HG02798 (cell line): ENCODE measurements around the gene WDR81.
"Not testable (repeated sequence)": the region's sequence is repeated elsewhere in the genome, so short reads cannot be mapped to it uniquely, and the experiment has no call there.

Source experiments
- ATAC-seq: cut with Tn5 transposase; IDR thresholded peaks from one replicate; pipeline ENCODE4 v1.9.1; 2021; ENCODE audit warnings: mild to moderate bottlenecking; ENCODE audit not compliant: unreplicated experiment, poor library complexity

Gene WDR81

DNA sequence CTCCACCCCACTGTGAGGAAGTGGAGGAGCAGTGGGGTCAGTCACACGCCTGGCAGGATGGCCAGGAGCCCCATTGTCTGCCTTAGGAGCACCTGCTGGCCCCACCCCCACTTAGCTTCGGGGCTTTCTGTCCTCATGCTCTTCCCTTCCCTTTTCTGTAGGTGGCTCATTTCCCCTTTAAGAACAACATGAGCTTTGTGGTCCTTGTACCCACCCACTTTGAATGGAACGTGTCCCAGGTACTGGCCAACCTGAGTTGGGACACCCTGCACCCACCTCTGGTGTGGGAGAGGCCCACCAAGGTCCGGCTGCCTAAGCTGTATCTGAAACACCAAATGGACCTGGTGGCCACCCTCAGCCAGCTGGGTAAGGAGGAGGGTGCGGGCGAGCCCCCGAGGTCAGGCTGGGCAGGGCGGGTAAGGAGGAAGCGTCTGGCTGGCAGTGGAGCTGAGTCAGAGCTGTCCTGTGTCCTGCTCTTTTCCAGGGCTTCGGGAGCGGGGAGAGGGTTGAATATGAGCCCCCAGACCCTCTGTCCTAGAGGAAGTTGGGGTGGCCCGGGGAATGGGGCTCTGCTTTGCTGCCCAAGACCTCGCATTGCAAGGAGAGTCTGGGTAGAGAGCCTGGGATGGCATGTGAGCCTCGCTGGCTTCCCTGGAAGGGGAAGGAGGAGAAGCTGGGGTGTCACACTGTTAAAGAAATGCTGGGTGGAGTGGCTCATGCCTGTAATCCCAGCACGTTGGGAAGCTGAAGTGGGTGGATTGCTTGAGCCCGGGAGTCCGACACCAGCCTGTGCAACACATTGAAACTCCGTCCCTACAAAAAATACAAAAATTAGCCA lies 28.1 kb downstream of the WDR81 start:
- ATAC-seq: no peak

DNA sequence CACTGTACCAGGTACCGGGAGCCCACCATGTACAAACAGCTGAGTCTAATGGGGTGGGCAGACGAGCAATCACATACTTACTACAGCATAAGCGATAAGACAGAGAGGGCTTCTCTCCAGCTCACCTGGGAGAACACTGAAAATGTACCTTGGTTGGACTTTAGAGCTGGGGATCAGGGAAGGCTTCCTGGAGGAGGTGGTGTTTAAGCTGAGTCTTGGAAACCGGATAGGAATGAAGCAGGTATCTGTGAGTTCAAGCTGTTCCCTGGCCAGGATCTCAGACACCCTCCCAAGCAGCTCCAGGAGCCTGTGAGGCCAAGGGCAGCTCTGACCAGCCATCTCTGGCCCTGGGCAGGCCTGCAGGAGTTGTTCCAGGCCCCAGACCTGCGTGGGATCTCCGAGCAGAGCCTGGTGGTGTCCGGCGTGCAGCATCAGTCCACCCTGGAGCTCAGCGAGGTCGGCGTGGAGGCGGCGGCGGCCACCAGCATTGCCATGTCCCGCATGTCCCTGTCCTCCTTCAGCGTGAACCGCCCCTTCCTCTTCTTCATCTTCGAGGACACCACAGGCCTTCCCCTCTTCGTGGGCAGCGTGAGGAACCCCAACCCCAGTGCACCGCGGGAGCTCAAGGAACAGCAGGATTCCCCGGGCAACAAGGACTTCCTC lies 29.4 kb downstream of the WDR81 start:
- no peak for ATAC-seq

DNA sequence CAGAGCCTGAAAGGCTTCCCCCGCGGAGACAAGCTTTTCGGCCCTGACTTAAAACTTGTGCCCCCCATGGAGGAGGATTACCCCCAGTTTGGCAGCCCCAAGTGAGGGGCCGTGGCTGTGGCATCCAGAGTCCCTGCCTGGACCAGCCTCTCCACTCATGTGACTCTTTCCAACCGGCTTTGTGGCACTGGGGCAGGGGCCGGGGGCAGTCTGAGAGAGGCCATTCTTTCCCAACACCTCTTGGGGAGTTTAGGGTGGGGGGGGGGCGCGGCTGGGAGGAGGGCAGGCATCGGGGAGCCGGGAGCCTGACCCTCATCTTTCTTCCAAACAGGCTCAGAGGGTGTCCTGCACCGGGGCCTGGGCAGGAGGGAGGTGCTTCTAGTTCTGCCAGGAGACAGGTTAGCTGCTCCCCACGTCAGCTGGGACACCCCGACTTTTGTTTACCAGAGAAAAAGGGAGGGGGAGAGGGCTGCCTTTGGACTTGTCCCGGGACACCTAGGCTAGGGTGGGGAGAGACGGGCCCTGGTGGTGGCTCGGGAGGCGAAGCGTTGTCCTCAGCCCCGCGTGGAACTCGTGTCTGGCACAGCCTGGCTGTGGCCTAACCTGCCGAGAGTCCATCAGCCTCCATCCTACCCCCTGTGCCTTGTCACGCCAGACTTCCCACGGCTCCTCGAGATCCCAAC lies 30.1 kb downstream of the WDR81 start:
- no peak for ATAC-seq

DNA sequence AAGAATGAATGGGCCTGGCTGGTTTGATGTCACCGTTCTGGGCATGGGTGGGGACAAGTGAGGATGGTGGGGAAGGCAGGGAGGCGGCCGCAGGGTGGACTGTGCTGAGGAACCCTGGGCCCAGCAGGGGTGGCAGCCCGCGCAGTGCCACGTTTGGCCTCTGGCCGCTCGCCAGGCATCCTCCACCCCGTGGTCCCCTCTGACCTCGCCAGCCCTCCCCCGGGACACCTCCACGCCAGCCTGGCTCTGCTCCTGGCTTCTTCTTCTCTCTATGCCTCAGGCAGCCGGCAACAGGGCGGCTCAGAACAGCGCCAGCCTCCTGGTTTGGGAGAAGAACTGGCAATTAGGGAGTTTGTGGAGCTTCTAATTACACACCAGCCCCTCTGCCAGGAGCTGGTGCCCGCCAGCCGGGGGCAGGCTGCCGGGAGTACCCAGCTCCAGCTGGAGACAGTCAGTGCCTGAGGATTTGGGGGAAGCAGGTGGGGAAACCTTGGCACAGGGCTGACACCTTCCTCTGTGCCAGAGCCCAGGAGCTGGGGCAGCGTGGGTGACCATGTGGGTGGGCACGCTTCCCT lies 30.8 kb downstream of the WDR81 start:
- no peak for ATAC-seq

DNA sequence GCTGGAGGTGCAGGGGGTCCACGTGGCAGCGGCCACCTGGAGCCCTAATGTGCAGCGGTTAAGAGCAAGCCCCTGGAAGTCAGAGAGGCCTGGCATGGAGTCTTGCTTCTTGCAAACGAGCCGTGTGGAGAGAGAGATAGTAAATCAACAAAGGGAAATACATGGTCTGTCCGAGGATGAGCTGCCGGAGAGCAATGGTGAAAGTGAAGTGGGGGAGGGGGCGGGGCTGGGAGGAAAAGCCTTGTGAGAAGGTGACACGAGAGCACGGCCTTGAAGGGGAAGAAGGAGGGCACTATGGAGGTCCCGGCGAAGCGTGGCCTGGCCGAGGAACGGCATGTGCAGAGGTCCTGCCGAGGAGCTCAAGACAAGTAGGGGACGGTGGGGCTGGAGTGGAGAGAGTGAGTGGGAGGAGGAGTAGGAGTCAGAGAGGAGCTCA lies 31.3 kb downstream of the WDR81 start:
- no peak for ATAC-seq

DNA sequence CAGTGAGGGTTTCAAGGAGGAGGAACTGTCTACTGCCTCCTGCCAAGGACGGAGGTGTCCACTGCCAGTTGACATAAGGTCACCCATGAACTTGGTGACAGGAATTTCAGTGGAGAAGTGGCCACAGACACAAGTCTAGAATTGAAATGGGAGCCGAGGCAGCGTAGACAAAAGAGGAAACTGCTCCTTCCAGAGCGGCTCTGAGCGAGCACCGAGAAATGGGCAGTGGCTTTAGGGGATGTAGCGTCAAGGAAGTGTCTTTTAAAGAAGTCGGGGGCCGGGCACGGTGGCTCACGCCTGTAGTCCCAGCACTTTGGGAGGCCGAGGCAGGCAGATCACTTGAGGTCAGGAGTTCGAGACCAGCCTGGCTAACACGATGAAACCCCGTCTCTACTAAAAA lies 34.3 kb downstream of the WDR81 start:
- no peak for ATAC-seq

DNA sequence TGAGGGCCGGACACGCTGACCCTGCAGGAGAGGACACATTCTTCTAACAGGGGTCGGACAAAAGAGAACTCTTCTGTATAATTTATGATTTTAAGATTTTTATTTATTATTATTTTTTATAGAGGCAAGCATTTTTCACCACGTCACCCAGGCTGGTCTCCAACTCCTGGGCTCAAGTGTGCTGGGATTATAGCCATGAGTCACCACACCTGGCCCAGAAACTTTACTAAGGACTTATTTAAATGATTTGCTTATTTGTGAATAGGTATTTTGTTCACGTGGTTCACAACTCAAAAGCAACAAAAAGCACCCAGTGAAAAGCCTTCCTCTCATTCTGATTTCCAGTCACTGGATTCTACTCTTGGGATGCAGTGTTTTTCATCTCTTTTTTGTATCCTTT lies 35.0 kb downstream of the WDR81 start:
- no peak for ATAC-seq

DNA sequence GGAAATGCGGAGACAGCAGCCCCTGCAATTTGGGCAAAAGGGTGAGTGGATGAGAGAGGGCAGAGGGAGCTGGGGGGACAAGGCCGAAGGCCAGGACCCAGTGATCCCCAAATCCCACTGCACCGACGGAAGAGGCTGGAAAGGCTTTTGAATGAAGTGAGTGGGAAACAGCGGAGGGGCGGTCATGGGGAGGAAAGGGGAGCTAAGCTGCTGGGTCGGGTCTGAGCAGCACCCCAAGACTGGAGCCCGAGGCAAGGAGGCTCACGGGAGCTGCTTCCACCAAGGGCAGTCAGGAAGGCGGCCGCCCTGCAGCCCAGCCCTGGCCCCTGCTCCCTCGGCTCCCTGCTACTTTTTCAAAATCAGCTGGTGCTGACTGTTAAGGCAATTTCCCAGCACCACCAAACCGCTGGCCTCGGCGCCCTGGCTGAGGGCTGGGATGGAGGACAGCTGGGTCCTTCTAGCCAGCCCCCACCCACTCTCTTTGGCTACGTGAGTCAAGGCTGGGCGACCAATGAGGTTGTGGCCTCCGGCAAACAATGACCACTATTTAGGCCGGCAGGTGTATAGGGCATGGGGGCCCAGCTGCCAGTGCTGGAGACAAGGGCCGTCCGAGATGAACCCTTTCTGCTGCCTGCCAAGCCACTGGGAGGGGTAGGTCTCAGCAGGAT lies 37.9 kb downstream of the WDR81 start:
- no peak for ATAC-seq

DNA sequence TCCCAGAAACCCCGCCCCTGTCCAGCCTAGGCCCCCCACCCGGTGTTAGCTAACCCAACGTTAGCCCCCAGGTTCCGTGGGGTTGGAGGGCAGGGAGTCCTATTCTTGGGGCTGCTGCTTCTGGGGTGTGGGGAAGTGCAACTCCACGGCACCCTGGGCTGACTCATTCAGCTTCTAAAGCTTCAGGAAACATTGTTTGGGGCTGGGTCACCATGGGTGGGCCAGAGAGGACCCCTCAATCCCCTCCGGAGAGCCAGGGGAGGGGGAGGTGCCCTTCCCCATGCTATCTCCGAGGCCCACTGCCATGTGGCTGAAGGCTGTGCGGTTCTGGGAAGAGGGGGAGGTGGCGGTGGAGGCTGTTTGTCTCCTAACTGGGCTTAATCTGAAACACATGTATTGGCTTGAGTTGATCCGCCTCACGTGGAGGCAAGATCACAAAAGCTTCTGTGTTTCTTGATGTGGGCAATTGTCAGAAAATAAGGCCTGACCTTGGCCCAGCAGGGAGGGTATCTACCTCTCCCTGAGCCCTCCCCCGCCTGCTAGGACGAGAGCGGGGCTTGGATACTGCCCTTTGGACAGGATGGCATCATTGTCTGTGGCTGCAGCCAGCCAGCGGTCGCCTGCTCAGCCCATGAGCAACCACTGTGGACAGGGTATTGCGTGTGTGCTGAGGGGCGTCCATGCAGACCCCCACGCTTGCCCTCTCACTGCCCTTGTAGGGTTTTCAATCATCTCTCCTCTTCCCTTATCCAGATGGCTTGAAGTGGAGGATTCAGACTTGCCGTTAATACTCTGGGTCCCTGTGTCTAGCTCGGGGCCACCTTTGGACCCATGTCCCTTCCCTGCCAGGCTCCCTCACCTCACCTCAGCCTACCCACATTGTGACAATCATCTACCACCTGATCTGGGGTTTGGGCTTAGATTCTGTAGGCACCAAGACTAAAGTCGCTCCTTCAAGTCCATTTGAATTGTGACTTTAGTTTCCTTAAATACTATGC lies 38.7 kb downstream of the WDR81 start:
- no peak for ATAC-seq

DNA sequence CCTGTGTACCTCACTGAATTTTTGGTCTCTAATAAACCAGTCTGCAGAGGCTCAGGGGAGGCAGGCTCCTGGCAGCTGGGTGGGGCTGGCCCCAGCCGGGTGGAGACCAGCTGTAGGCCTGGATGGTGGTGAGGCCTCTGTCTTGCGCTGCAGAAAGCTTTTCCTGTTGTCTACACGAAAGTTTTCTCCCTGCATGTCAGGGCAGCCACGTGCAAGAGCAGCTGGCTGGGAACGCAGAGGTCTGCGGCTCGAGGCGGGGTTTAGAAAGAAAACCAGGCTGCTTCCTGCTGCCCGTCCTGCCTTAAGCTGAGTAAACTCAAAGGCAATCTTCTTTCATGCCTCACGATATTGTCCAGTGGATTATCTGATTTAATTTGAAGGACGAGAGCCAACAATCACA lies 39.8 kb downstream of the WDR81 start:
- no peak for ATAC-seq

DNA sequence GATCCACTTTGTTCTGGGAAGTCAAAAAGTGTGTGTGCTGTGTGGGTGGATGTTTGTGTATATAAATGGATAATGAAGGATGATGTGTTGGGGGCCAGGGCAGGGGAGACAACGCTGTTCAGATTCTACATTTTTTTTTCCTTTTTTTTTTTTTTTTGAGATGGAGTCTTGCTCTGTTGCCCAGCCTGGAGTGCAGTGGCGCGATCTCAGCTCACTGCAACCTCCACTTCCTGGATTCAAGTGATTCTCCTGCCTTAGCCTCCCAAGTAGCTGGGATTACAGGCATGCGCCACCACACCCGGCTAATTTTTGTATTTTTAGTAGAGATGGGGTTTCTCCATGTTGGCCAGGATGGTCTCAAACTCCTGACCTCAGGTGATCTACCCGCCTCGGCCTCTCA lies 40.2 kb downstream of the WDR81 start:
- not testable (repeated sequence) for ATAC-seq

DNA sequence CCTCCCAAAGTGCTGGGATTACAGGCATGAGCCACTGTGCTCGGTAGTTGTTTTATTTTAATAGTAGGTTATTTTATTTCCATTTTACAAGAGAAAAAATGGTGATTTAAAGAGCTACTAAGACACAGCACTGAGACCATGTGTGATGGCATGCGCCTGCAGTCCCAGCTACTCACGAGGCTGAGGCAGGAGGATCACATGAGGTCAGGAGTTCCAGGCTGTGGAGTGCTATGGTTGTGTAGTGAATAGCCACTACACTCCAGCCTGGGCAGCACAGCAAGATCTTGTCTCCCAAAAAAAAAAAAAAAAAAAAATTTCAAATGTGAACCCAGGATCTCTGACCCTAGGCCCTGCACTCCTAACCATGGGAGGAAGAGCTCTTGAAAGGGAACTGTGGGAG lies 41.1 kb downstream of the WDR81 start:
- ATAC-seq: no peak

DNA sequence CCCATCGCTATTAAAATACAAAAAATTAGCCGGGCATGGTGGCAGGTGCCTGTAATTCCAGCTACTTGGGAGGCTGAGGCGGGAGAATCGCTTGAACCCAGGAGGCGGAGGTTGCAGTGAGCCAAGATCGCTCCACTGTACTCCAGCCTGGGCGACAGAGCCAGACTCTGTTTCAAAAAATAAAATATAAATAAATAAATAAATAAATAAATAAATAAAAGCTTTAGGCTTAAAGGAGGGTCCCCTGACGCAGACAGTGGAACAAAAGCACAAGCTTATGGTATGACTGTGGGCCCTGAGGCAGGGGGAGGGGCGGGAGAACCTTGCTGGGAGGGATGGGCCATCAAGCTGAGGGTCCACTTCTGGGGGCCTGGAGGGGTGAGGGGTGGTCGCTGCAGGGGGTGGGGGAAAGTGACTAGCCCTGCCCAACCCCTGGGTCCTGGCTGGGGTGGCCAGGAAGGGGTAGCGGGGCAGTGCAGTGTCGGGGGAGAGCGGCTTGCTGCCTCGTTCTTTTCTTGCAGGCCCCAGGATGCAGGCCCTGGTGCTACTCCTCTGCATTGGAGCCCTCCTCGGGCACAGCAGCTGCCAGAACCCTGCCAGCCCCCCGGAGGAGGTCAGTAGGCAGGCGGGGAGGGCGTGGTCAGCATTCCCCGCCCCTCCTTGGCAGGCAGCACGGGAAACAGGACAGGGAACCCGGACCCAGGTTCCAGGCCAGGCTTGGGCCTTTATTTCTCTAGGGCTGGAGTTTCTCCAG lies 42.1 kb downstream of the WDR81 start:
- no peak for ATAC-seq

DNA sequence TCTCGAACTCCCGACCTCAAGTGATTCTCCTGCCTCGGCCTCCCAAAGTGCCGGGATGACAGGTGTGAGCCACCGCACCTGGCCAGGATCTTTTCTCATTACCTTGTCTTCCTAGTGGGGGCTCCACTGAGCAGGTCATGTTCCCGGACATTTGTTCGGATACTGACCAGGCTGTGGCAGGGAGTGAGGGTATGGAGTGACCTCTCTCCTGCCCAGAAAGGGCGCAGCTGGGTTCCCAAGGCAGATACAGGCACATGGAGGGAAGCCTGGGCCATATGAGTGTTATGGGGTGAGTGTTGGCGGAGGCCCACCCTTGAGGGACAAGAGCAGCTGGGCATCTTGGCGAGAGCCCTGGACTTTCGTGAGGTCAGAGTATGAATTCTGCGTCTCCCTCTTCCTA lies 42.9 kb downstream of the WDR81 start:
- no peak for ATAC-seq

DNA sequence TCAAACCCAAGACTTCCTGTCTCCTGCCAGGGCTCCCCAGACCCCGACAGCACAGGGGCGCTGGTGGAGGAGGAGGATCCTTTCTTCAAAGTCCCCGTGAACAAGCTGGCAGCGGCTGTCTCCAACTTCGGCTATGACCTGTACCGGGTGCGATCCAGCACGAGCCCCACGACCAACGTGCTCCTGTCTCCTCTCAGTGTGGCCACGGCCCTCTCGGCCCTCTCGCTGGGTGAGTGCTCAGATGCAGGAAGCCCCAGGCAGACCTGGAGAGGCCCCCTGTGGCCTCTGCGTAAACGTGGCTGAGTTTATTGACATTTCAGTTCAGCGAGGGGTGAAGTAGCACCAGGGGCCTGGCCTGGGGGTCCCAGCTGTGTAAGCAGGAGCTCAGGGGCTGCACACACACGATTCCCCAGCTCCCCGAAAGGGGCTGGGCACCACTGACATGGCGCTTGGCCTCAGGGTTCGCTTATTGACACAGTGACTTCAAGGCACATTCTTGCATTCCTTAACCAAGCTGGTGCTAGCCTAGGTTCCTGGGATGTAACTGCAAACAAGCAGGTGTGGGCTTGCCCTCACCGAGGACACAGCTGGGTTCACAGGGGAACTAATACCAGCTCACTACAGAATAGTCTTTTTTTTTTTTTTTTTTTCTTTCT lies 45.4 kb downstream of the WDR81 start:
- no peak for ATAC-seq

DNA sequence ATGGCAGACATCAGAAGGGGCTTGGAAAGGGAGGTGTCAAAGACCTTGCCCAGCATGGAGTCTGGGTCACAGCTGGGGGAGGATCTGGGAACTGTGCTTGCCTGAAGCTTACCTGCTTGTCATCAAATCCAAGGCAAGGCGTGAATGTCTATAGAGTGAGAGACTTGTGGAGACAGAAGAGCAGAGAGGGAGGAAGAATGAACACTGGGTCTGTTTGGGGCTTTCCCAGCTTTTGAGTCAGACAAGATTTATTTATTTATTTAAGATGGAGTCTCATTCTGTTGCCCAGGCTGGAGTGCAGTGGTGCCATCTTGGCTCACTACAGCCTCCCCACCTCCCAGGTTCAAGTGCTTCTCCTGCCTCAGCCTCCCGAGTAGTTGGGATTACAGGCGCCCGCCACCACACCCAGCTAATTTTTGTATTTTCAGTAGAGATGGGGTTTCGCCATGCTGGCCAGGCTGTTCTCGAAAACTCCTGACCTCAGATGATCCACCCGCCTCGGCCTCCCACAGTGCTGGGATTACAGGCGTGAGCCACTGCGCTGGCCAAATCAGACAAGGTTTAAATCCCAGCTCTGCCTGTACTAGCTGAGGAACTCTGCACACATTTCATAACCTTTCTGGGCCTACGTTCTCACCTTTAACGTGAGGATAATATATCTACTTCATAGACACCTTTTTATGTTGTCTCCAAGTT lies 48.6 kb downstream of the WDR81 start:
- not testable (repeated sequence) for ATAC-seq

DNA sequence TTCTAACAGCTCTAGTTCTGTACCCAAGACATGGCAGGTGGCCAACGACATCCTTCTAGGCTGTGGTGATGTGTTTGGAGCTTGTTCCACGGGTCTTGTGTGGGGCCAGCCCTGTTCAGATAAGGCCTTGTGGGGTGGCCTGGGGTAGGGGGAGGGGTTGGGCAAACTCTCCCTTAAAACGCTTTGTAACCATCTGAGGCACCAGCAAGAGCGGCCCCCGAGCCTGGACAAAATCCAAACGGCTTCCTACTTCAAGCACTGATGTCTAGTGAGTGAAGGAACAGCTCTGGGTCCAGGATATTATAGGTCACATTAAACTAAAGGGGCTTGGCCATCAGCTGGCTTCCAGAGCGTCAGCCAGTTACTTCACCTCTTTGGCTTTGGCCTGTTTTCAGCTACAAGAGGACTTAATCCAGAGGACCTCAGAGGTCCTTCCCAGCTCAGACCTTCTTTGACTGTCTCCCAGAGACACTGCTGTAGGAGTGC lies 49.2 kb downstream of the WDR81 start:
- no peak for ATAC-seq
